ENCODE data around the gene CENPV.

Gene CENPV

GRCh38 chr17:16358394-16358793, 5.1 kb upstream of the CENPV start:
- DNase-seq (ENCODE audit: low read depth), result no peak
- TF ChIP-seq CTCF (IDR thresholded peaks at IDR 0.05; ENCODE audit: control insufficient read depth, extremely low read depth, insufficient read depth), result no peak
- no peak overlapping the region for H3K4me3 ChIP-seq (ENCODE audit: low read depth, low read length)

- DNase-seq (ENCODE audit: low read depth), result no peak
- TF ChIP-seq CTCF (IDR thresholded peaks at IDR 0.05; ENCODE audit: control insufficient read depth, extremely low read depth, insufficient read depth), result no peak
- H3K4me3 ChIP-seq (ENCODE audit: low read depth, low read length), result no peak overlapping the region
Observed at GRCh38 chr17:16354585-16354984, 1.3 kb upstream of the CENPV start.

- H3K4me3 ChIP-seq (ENCODE audit: low read depth, low read length), result peak overlapping the region; percentile 59
- DNase-seq (ENCODE audit: low read depth), result no peak
- TF ChIP-seq CTCF (IDR thresholded peaks at IDR 0.05; ENCODE audit: control insufficient read depth, extremely low read depth, insufficient read depth), result no peak
Observed at GRCh38 chr17:16352667-16353316, 477 bp downstream of the CENPV start.

- no peak for DNase-seq (ENCODE audit: low read depth)
- no peak for TF ChIP-seq CTCF (IDR thresholded peaks at IDR 0.05; ENCODE audit: control insufficient read depth, extremely low read depth, insufficient read depth)
- peak overlapping the region; percentile 59 for H3K4me3 ChIP-seq (ENCODE audit: low read depth, low read length)
Observed at GRCh38 chr17:16352303-16352666, 984 bp downstream of the CENPV start.

GRCh38 chr17:16351831-16352230, 1.4 kb downstream of the CENPV start:
- peak overlapping the region; percentile 59 for H3K4me3 ChIP-seq (ENCODE audit: low read depth, low read length)
- no peak for DNase-seq (ENCODE audit: low read depth)

GRCh38 chr17:16349431-16349830, 3.8 kb downstream of the CENPV start:
- H3K4me3 ChIP-seq (ENCODE audit: low read depth, low read length), result no peak overlapping the region
- DNase-seq (ENCODE audit: low read depth), result no peak
- TF ChIP-seq CTCF (IDR thresholded peaks at IDR 0.05; ENCODE audit: control insufficient read depth, extremely low read depth, insufficient read depth), result no peak

More at GRCh38 chr17:16351831-16352230, 1.4 kb downstream of the CENPV start:
- TF ChIP-seq CTCF (IDR thresholded peaks at IDR 0.05; ENCODE audit: control insufficient read depth, extremely low read depth, insufficient read depth), result no peak

- no peak for DNase-seq (ENCODE audit: low read depth)
- no peak overlapping the region for H3K4me3 ChIP-seq (ENCODE audit: low read depth, low read length)
- TF ChIP-seq CTCF (IDR thresholded peaks at IDR 0.05; ENCODE audit: control insufficient read depth, extremely low read depth, insufficient read depth), result no peak
Observed at GRCh38 chr17:16348586-16348985, 4.7 kb downstream of the CENPV start.
